GM12874 (cell line): ENCODE results near the gene ABTB2.

Source experiments
- CTCF ChIP-seq: IDR thresholded peaks from 2 replicates; pipeline ENCODE4 v1.5.1; 2011; ENCODE audit warnings: low read depth, mild to moderate bottlenecking, control low read depth, low read length, moderate library complexity; ENCODE audit not compliant: insufficient read depth

The ABTB2 gene

DNA sequence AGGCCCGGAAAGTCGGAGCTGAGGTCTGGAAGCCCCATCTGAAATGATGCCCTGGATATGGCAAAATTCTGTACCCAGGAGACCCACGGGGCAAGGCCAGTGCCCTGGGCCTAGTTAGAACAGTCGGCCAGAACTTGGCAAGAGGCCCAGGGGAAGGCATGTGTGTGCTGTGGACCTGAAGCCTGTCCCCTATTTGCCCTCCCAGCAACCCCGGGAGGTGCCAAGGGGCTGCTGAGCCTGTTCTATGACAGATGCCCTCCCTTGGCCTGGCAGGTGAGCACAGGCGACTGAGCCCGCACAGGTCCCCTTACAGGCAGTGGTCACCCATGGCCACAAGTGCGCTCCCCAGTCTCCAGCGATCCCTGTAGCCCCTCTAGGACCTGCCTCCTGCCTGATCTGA, 200.6 kb downstream of the ABTB2 start:
- TF ChIP-seq CTCF: no peak

DNA sequence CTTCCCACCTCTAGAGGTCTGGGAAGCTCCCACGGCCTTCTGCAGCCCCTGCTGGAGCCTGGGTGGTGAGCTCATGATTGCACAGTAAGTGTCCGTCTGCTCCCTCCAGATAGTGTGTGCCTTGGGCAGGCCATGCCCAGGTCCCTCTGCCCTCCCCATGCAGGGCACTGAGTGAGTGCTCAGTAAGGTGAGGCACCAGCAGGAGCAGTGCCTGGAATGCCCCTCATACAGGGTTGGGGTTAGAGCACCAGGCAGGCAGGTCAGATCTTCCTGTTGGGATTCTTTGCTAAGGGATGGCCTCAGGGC, 202.1 kb downstream of the ABTB2 start:
- no peak for TF ChIP-seq CTCF

GRCh38 chr11:34155057-34155756, 202.6 kb downstream of the ABTB2 start:
- no peak for TF ChIP-seq CTCF

DNA sequence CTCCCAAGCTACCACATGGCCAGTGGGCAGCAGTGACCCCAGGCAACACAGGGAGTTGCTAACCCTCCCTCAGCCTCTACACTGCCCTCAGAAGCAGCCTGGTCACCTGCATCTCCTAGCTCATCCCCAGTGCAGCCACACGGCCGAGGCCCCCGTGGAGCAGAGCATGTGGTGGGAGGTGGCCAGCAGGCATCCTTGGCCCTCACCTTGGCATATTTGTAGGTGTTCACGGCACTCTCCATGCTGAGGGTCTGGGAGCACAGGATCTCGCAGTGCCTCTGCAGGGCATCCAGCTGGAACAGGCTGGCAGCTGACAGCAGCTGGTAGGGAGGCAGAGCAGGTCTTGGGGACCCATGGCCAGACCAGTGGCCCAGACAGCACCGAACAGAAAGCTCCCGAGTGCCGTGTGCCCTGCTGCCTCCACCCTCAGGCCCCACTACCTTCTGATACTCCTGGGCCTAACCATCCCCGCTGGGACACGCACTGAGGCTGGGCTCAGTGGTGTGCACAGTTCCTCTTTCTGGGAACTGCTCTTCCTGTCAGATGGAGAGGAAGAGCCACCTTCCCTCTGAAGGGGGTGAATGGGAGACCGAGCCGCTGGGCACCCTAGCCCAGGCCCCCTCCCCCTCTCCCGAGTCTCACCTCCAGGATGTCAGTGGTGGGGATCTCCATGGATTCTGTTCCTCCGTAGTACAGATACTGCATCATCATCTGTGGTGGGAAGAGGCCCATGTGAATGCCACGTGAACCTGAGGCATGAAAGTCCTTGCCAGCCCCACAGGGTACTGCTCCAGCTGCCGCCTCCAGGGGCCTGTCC, 203.5 kb downstream of the ABTB2 start:
- no peak for TF ChIP-seq CTCF

DNA sequence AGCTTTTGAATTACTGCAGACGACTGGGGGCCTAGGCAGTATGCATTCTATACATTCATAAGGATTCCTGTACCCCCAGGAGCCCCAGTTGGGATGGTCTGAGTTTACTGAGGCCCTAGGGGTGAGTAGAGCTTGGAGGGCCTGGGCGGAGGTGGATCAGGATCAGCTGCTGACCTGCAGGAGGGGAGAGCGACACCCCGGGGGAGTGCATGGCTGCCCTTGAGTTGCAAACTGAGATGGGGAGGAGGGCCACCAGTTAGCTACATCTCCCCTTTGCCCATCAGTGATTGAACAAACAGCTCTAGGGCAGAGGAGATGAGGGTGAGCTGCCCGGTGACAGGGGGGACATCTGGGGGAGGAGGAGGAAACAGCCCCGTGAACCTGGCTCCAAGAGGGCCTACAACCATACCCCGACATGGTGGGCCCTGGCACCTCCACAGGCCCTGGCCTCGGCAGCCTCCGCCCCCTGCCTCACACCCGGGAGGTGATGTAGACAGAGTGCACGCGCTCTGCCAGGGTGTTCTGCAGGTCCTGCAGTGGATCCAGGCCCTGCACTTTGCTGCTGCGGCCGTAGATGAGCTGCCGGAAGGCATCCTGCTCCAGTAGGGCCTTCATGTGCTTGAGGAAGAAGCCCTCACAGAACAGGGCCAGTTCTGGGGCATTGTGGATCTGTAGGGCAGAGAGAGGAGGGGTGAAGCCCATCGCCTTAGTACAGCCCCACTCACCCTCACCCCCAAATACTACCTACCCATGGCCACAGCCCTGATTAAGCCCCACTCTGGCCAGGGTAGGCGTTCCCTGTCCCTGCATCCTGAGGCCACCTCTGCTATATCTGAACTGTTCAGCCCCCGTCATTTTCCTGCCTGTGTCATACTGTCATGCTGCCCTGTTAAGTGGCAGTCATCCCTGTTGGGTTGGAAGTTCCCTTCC, 205.6 kb downstream of the ABTB2 start:
- no peak for TF ChIP-seq CTCF

DNA sequence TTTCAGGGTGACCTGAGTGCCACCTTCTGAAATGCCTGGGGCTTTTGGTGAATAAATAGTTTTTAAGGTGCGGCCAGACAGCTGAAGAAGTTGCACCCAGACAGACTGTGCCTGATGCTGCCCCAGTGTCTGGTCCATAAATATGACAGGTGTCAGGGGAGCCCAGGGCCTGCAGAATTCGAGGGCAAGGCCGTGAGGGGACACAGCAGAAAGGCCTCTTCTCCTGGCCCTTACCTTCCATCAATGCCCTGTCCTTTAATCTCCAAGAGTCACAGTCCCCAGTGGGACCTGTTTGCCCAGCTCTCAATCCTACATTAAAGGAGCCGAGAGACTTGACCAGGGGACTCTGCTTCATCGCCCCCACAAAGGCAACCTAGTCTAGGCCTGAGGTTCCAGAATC, 206.6 kb downstream of the ABTB2 start:
- no peak for TF ChIP-seq CTCF

DNA sequence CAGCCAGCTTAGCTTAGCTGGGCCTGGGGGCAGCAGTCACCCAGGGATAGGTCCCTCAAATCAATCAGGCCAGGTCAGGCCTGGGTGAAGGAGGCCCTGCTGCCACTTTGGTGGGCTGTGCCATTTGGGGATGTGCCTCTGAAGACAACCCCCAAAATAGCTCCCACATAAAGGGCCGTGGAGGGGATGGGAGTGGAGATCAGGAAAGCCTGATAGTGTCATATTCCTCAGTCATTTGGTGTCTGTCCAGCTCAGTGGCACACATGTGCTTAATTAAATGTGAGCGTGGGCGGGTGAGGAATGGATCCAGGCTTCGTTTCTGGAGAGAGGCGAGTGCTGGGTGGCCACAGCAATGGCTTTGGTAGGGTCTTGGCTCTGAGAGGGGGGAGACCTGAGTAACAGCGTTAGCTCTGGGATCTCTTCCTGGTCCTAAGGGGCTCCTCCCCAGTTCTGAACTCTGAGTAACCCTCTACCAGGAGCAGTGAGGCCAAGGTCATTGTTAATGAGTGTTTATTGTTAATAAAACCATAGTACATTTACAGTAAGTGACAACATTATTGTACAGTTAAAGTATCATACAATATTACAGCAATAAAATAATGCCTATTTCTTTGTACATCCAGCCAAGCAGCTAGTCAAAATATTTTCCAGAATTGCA, 207.2 kb downstream of the ABTB2 start:
- TF ChIP-seq CTCF: no peak
